ENCODE data around the gene BCL2. TPM values are rescaled to one million over a fixed set of nuclear protein-coding genes. Genes with fewer than 3 reads are reported as not detected.

BCL2 gene
- polyA plus RNA-seq, 1 of the 3 experiments (the other 2 are of a cell fraction): 1.5 TPM

- POLR2A ChIA-PET: no interaction called here
- Histone ChIP-seq H3K9me2 (no peaks in the 10 kb centered on the region), H3K27me3 (ENCODE audit: insufficient read depth) (no peaks in the 10 kb centered on the region)
Observed at GRCh38 chr18:63107931-63108330, 211.6 kb downstream of the BCL2 start.

More at GRCh38 chr18:63107931-63108330, 211.6 kb downstream of the BCL2 start:
- Histone ChIP-seq H3K9ac (no peak overlapping the region), H3K79me2 (ENCODE audit: insufficient read depth) (no peaks in the 10 kb centered on the region), H3K4me2 (no peak overlapping the region), H3K4me3 (ENCODE audit: low read depth in 2 of 2, low read length in 1 of 2) (no peak overlapping the region), H4K20me1 (ENCODE audit: insufficient read depth) (no peaks in the 10 kb centered on the region), H3K27ac (ENCODE audit: low read depth in 2 of 2, low read length in 1 of 2) (no peak overlapping the region), H3F3A (replicated peaks; ENCODE audit: insufficient read depth) (no peaks in the 10 kb centered on the region), H3K4me1 (ENCODE audit: control insufficient read depth in 1 of 2, insufficient read depth in 2 of 2, low read depth in 1 of 2, low read length in 1 of 2) (peaks cover 0 to 6% of the 10 kb centered on the region in 2 experiments; a peak in 3 of 4 replicates), H3K36me3 (replicated peaks in 1 of 2; ENCODE audit: control insufficient read depth in 1 of 2, insufficient read depth in 2 of 2, low read length in 1 of 2) (no peaks in the 10 kb centered on the region), H3K9me3 (no peaks in the 10 kb centered on the region), H2AFZ (ENCODE audit: low read depth) (no peak overlapping the region)
- DNase-seq: no peak
- TF ChIP-seq NFIC (IDR thresholded peaks at IDR 0.05; ENCODE audit: borderline replicate concordance) (no peak), TAF1 (IDR thresholded peaks at IDR 0.05; ENCODE audit: borderline replicate concordance, low read depth, low read length) (no peak), RAD21 (IDR thresholded peaks at IDR 0.05; ENCODE audit: low read length) (no peak), FOSL2 (IDR thresholded peaks at IDR 0.05; ENCODE audit: borderline replicate concordance, low read depth) (no peak), CTCF (IDR thresholded peaks at IDR 0.05) (no peak), REST (IDR thresholded peaks at IDR 0.05; ENCODE audit: low read depth, low read length) (no peak), RCOR1 (IDR thresholded peaks at IDR 0.05; ENCODE audit: low read length) (no peak), POLR2AphosphoS5 (IDR thresholded peaks at IDR 0.05; ENCODE audit: low read depth, low read length) (no peak), GATA2 (CRISPR knock-in tag; IDR thresholded peaks at IDR 0.05) (no peak), SIN3A (IDR thresholded peaks at IDR 0.05; ENCODE audit: borderline replicate concordance, low read depth, low read length) (no peak), PBX3 (IDR thresholded peaks at IDR 0.05) (no peak)
- WGBS (ENCODE audit: low lambda C conversion rate): 77% methylated on average over 6 of the region's 7 CpGs
- CTCF ChIA-PET: interaction anchor here (1.3 kb wide), 1 partner anchor 12 kb away, joined by 4 read pairs; no protein-coding TSS in a partner anchor

Measured in SK-N-SH (cell line).